GM12873 (cell line): ENCODE measurements around the gene PRKG1.

Experiments
- CTCF ChIP-seq: IDR thresholded peaks from 2 replicates; pipeline ENCODE4 v1.5.1; 2012; ENCODE audit warnings: low read depth, mild to moderate bottlenecking, moderate library complexity, low read length, control low read depth; ENCODE audit not compliant: insufficient read depth; ENCODE audit errors: missing control alignments

The PRKG1 gene

GRCh38 chr10:52269233-52269632, 1194.9 kb downstream of the PRKG1 start:
- no peak for TF ChIP-seq CTCF

GRCh38 chr10:52276163-52276562, 1201.9 kb downstream of the PRKG1 start:
- TF ChIP-seq CTCF = no peak

- no peak for TF ChIP-seq CTCF
These were observed 1202.7 kb downstream of the PRKG1 start for GRCh38 chr10:52276986-52277385.

GRCh38 chr10:52279546-52279945, 1205.3 kb downstream of the PRKG1 start:
- no peak for TF ChIP-seq CTCF

GRCh38 chr10:52280051-52280450, 1205.8 kb downstream of the PRKG1 start:
- TF ChIP-seq CTCF = no peak

GRCh38 chr10:52283174-52283573, 1208.9 kb downstream of the PRKG1 start:
- TF ChIP-seq CTCF = no peak

- TF ChIP-seq CTCF = no peak
These were observed 1210.2 kb downstream of the PRKG1 start for GRCh38 chr10:52284416-52285013.
